Stimulated activated naive B cell treated with anti-CD40 and anti-IgM and Interleukin-4, amounts not matched to agents 10 μg/mL and 1 μg/mL and 100 μg/mL, for 72 hours (primary cell): Measurements from ENCODE around the gene SYPL2.

Experiments
- ATAC-seq, 2 donors: fragments of 150-1000 bp; cut with Tn5 transposase; replicated peaks; 2 replicates each; pipeline ENCODE4 v1.10.0; 2021; ENCODE audit warnings: moderate library complexity in 1 of 2
- DNase-seq: peaks from one replicate; pipeline ENCODE4 v3.0.0; 2021
- H3K27ac Mint-ChIP-seq: one replicate; pipeline ENCODE4 v1.8.0; 2022; ENCODE audit warnings: mild to moderate bottlenecking, mixed read lengths
- H3K27me3 Mint-ChIP-seq, 2 donors: one replicate each; pipeline ENCODE4 v1.8.0; 2022; ENCODE audit warnings: mixed read lengths in 2 of 2
- H3K36me3 Mint-ChIP-seq, 2 donors: one replicate each; pipeline ENCODE4 v1.8.0; 2022; ENCODE audit warnings: mixed read lengths in 2 of 2, mild to moderate bottlenecking in 1 of 2
- H3K4me1 Mint-ChIP-seq, 2 donors: one replicate each; pipeline ENCODE4 v1.8.0; 2022; ENCODE audit warnings: mixed read lengths in 2 of 2, mild to moderate bottlenecking in 1 of 2
- H3K4me3 Mint-ChIP-seq, 2 donors: one replicate each; pipeline ENCODE4 v1.8.0; 2022; ENCODE audit warnings: mild to moderate bottlenecking in 2 of 2, mixed read lengths in 2 of 2, moderate library complexity in 1 of 2
- H3K9me3 Mint-ChIP-seq, 2 donors: one replicate each; pipeline ENCODE4 v1.8.0; 2022; ENCODE audit warnings: mixed read lengths in 2 of 2, mild to moderate bottlenecking in 1 of 2

The SYPL2 gene

DNA sequence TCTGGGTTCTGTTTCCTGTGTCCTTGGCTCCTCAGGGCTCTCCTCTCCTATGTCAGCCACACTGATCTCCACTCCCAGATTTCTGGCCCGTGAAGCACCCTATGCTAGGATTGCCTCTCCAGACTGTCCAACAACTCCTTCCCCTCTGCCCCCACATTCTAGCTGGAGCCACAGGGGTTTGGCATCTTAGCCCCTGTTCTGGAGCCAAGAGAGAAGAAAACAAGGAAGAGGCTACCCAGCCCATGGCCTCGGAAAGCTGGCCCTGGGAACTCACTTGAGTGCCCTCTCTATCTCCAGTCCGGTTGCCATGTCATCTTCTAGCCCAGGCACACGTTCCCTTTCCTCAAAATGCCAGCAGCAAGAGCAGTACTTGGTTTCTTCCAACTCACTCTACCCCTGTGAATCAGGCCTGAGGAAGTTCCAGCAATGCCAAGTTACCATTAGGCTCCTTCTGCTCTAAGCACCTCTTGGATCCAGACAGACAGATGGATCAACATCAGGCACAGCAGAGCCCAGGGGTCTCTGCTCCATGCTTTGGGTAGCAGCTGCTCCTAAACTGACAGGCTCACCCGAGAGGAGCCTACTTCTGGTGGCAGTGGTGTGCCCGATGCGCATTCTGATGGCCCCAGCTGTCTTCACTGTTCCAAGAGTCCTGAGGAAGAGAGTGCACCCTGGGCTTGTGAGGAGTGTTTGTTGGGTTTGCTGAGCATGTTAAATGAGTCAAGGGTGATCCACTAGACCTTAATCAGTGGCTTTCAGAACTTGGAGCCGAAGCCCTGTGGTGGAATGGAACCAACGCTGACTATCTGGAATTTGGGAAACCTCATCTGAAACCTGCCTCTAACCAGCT lies 61.7 kb downstream of the SYPL2 start:
- no peaks in the 10 kb centered on the region for H3K36me3 Mint-ChIP-seq
- DNase-seq, result no peak
- peak overlapping the region; percentile 48 for H3K27ac Mint-ChIP-seq
- no peak overlapping the region for H3K4me3 Mint-ChIP-seq
- no peaks in the 10 kb centered on the region for H3K9me3 Mint-ChIP-seq
- H3K4me1 Mint-ChIP-seq, result peaks cover 16 to 24% of the 10 kb centered on the region in 2 donors
- no peak for ATAC-seq
- H3K27me3 Mint-ChIP-seq, result peaks cover 1 to 16% of the 10 kb centered on the region in 2 donors

DNA sequence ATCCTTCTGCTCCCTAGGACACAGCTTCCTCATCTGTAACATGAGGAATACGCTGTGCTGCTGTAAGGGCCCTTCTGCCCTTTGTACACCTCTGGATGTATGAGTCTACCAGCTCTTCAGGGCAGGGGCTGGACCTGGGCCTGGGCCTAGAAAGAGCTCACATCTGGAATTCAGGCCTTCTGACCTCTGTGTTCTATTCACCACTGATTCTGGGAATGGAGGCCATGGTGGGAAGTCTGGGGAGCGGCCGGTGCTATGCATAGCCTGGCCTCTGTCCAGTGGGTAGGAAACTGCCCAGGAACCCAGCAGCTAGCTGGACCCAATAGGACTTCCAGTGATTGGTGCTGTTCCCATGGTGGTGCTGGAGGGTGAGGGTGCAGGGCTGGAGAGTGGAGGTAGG lies 62.4 kb downstream of the SYPL2 start:
- peak overlapping the region; percentile 84 for H3K27ac Mint-ChIP-seq
- no peak for ATAC-seq
- H3K9me3 Mint-ChIP-seq, result no peaks in the 10 kb centered on the region
- H3K4me3 Mint-ChIP-seq, result no peak overlapping the region
- H3K36me3 Mint-ChIP-seq, result no peaks in the 10 kb centered on the region
- peaks cover 0 to 16% of the 10 kb centered on the region in 2 donors for H3K27me3 Mint-ChIP-seq
- no peak for DNase-seq
- H3K4me1 Mint-ChIP-seq, result peaks cover 18 to 24% of the 10 kb centered on the region in 2 donors

DNA sequence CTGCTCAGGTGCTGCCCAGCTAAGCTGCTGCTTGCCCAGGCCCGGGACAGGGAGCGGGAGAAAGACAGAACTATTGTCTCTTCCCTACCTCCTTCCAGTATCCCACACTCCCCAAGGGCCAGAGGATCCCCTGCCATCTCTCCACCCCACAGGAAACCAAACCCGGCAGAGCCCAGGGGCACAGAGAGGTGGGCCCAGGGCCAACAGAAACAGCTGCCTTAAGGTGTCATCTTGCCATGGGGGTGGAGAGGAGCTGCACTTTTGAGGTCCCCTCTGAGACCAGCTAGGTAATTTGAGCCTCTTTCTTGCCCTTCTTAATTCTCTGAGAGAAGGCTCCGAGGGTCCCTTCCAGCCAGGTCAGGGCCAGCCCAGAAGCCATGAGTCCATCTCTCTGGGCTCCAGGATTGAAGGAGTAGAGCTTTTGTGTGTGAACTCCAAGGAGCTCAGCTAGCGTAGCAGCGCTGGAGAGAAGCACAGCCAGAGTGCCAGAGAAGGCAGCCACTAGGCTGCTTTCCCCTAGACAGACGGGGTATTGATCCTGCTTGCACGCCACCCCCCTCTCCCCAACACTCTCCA lies 63.6 kb downstream of the SYPL2 start:
- no peak for DNase-seq
- Mint-ChIP-seq H3K36me3 (no peaks in the 10 kb centered on the region), H3K9me3 (no peaks in the 10 kb centered on the region), H3K27ac (no peak overlapping the region), H3K4me3 (no peak overlapping the region), H3K27me3 (peaks cover 0 to 16% of the 10 kb centered on the region in 2 donors), H3K4me1 (peaks cover 18 to 24% of the 10 kb centered on the region in 2 donors)
- ATAC-seq, result no peak

DNA sequence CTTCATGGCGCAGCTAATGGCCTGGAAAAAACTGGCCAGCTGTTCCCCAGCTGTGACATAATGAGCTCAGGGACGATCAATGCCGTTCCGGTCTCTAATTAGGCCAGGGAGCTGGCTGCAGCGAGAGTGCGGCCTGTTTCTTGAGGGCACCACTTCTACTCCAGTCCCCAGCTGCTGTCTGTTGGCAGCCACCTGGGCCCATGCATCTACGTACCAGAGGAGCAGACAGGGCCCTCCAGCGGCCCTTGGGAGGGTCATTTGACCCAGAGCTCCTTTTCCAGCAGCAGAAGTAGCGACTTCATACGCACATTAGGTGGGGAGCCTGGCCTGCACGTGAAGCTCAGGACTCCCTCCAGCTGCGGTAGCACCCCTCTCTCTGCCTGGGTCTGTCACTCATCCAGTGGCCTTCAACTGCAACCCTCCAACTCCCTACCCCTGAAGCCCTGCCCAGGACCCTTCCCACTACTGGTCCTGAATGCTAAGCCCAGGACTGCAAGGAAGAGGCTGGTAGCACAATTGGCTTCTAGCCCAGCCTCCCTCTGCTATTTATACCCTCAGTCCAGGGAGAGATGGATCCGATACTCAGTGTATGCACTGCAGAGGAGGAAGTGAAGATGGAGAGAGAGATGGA lies 64.2 kb downstream of the SYPL2 start:
- DNase-seq (no peak), ATAC-seq (no peak)
- peaks cover 0 to 16% of the 10 kb centered on the region in 2 donors for H3K27me3 Mint-ChIP-seq
- H3K27ac Mint-ChIP-seq, result no peak overlapping the region
- H3K4me1 Mint-ChIP-seq, result peaks cover 18 to 24% of the 10 kb centered on the region in 2 donors
- no peaks in the 10 kb centered on the region for H3K9me3 Mint-ChIP-seq
- no peak overlapping the region for H3K4me3 Mint-ChIP-seq
- H3K36me3 Mint-ChIP-seq, result no peaks in the 10 kb centered on the region

DNA sequence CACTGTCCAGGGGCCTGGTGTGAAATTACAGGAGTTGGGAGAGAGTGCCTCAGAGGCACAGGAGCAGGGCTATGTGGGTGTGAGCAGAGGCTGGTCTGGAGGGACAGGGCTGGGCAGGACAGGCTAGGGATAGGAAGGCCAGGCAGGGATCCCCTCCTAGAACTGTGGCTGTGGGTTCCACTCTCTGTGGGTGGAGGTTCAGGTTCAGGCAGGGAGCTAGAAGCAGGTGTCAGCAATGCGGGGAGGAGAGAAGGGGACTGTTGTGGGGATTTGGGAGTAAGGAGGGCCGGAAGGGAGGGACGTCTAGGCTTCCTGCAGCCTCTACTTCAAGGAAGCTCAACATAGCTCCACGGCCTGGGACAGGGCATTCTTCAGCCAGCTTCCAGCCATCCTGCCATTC lies 65.0 kb downstream of the SYPL2 start:
- H3K27me3 Mint-ChIP-seq, result peaks cover 0 to 16% of the 10 kb centered on the region in 2 donors
- DNase-seq (no peak), ATAC-seq (no peak)
- no peak overlapping the region for H3K27ac Mint-ChIP-seq
- no peaks in the 10 kb centered on the region for H3K36me3 Mint-ChIP-seq
- peaks cover 18 to 24% of the 10 kb centered on the region in 2 donors for H3K4me1 Mint-ChIP-seq
- H3K4me3 Mint-ChIP-seq, result no peak overlapping the region
- H3K9me3 Mint-ChIP-seq, result no peaks in the 10 kb centered on the region
